ENCODE results near the gene ARL3.

GRCh38 chr10:102675011-102675665 is 39.1 kb downstream of the ARL3 start:
- TF ChIP-seq ZFP3 (CRISPR knock-in tag; IDR thresholded peaks at IDR 0.05) (no peak), TCF4 (CRISPR knock-in tag; IDR thresholded peaks at IDR 0.05; ENCODE audit: borderline replicate concordance) (no peak), RARB (CRISPR knock-in tag; IDR thresholded peaks at IDR 0.05) (no peak), TOX (CRISPR knock-in tag; IDR thresholded peaks at IDR 0.05; ENCODE audit: borderline replicate concordance) (no peak), ISL1 (CRISPR knock-in tag; IDR thresholded peaks at IDR 0.05) (no peak)
- TF ChIP-seq, protein P1, sequence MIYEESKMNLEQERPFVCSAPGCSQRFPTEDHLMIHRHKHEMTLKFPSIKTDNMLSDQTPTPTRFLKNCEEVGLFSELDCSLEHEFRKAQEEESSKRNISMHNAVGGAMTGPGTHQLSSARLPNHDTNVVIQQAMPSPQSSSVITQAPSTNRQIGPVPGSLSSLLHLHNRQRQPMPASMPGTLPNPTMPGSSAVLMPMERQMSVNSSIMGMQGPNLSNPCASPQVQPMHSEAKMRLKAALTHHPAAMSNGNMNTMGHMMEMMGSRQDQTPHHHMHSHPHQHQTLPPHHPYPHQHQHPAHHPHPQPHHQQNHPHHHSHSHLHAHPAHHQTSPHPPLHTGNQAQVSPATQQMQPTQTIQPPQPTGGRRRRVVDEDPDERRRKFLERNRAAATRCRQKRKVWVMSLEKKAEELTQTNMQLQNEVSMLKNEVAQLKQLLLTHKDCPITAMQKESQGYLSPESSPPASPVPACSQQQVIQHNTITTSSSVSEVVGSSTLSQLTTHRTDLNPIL (CRISPR knock-in tag; IDR thresholded peaks at IDR 0.05; ENCODE audit: low read depth), result no peak

Measured in SK-N-SH treated with all-trans-retinoic acid at 6 μM for 48 hours (cell line).